Mesodermal cell (in vitro differentiated cells): ENCODE data around the gene NAPB.

Experiments
- H3K27ac ChIP-seq: 2 replicates; pipeline ENCODE4 v1.7.0; 2013; ENCODE audit warnings: mild to moderate bottlenecking, low read depth, low read length, moderate library complexity; ENCODE audit not compliant: severe bottlenecking
- H3K36me3 ChIP-seq: 2 replicates; pipeline ENCODE4 v1.7.1; 2013; ENCODE audit warnings: mild to moderate bottlenecking, low read length, moderate library complexity; ENCODE audit not compliant: control insufficient read depth, insufficient read depth
- H3K4me1 ChIP-seq: one replicate; pipeline ENCODE4 v1.7.1; 2013; ENCODE audit warnings: mild to moderate bottlenecking, low read length; ENCODE audit not compliant: insufficient read depth, control insufficient read depth, poor library complexity, severe bottlenecking
- H3K4me3 ChIP-seq: 2 replicates; pipeline ENCODE4 v1.7.0; 2013; ENCODE audit warnings: low read length, control low read depth, mild to moderate bottlenecking; ENCODE audit not compliant: insufficient read depth, poor library complexity, severe bottlenecking; ENCODE audit errors: extremely low read depth
- H3K9me3 ChIP-seq: 2 replicates; pipeline ENCODE4 v1.7.1; 2013; ENCODE audit warnings: mild to moderate bottlenecking, low read length, moderate library complexity; ENCODE audit not compliant: control insufficient read depth
- WGBS, 2 experiments: methylation state at CpG; one replicate each; pipeline ENCODE4 v1.1.5; 2013; ENCODE audit warnings: missing lambda C conversion rate in 2 of 2; ENCODE audit not compliant: insufficient coverage in 2 of 2; 5-methylcytosine and 5-hydroxymethylcytosine counted together

Gene NAPB

DNA sequence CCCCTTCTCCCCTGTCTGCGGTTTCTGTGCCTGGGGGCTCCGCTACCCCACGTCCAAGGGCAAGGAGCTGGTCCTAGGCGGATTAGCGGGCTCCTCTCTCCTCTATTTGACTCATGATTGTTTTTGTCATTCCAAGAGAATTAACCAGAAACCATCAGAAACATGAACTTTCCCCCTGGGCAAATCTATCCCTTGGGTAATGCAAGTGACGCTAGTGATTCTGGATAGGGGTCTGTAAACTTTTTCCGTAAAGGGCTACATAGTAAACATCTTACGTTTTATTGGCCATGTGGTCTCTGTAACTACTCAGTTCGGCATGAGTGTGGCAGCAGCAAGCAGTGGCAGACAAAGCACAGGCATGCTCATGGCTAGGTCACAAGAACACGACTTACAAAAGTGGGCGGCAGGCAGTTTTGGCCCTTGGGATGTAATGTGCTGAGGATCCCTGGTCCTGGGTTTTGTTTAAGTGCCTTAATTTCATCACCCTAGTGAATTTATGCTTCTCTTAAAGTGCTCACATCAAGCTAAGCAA is 30.7 kb upstream of the NAPB start:
- WGBS, 2 experiments, result 89 to 95% methylated on average over 6 to 10 of the region's 11 CpGs
- Histone ChIP-seq H3K36me3 (no peaks in the 10 kb centered on the region), H3K4me3 (no peak overlapping the region), H3K4me1 (no peaks in the 10 kb centered on the region), H3K9me3 (peaks cover 7% of the 10 kb centered on the region), H3K27ac (no peak overlapping the region)

GRCh38 chr20:23450877-23451276 is 29.6 kb upstream of the NAPB start:
- H3K9me3 ChIP-seq, result no peaks in the 10 kb centered on the region
- no peak overlapping the region for H3K4me3 ChIP-seq
- no peaks in the 10 kb centered on the region for H3K36me3 ChIP-seq
- H3K27ac ChIP-seq, result no peak overlapping the region
- H3K4me1 ChIP-seq, result peaks cover 3% of the 10 kb centered on the region
- WGBS, 2 experiments, result 92 to 100% methylated on average over 1 of the region's 1 CpG

- Histone ChIP-seq H3K4me3 (no peak overlapping the region), H3K36me3 (no peaks in the 10 kb centered on the region), H3K9me3 (no peaks in the 10 kb centered on the region), H3K27ac (no peak overlapping the region), H3K4me1 (peaks cover 7% of the 10 kb centered on the region)
- 67 to 86% methylated on average over 2 to 3 of the region's 3 CpGs for WGBS, 2 experiments
These were observed 28.1 kb upstream of the NAPB start for GRCh38 chr20:23449421-23449820.

- no peaks in the 10 kb centered on the region for H3K36me3 ChIP-seq
- H3K4me3 ChIP-seq, result no peak overlapping the region
- 94 to 96% methylated on average over 3 to 4 of the region's 5 CpGs for WGBS, 2 experiments
- H3K27ac ChIP-seq, result no peak overlapping the region
- H3K4me1 ChIP-seq, result peaks cover 7% of the 10 kb centered on the region
- H3K9me3 ChIP-seq, result no peaks in the 10 kb centered on the region
These were observed 26.9 kb upstream of the NAPB start for GRCh38 chr20:23448167-23448566.

- Histone ChIP-seq H3K4me1 (peaks cover 7% of the 10 kb centered on the region), H3K9me3 (no peaks in the 10 kb centered on the region), H3K4me3 (no peak overlapping the region), H3K27ac (no peak overlapping the region), H3K36me3 (no peaks in the 10 kb centered on the region)
- 83 to 97% methylated on average over 6 of the region's 8 CpGs for WGBS, 2 experiments
These were observed 25.2 kb upstream of the NAPB start for GRCh38 chr20:23446505-23446904.

DNA sequence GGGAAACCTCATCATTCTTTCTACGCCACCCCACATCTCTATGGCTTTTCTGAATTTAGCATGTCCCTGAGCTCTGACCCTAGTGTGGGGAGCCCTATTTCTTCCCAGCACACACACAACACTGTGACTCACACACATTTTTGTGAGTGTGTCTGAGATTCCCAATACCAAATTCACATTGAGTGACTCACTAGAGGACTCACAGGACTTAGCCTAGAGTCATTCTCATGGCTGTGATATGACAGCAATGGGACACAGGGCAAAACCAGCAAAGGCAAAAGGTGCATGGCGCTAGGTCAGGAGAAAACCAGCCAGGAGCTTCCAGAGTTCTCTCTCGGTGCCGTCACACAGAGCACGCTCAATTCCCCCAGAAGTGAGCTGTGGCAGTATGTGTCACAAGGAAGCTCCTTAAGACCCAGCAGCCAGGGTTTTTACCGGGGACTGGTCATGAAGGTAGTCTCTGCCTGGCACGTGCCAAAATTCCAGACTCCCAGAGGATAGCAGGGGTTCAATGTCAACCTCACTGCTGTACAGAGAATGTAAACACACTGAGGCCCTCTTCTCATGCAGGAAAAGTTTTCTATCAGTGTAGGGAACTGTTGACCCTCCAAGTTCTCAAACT is 24.4 kb upstream of the NAPB start:
- Histone ChIP-seq H3K36me3 (no peaks in the 10 kb centered on the region), H3K9me3 (no peaks in the 10 kb centered on the region), H3K4me3 (no peak overlapping the region), H3K27ac (peak overlapping the region; percentile 76), H3K4me1 (peaks cover 7% of the 10 kb centered on the region)
- WGBS, 2 experiments, result 88 to 93% methylated on average over 5 to 6 of the region's 7 CpGs

- no peaks in the 10 kb centered on the region for H3K9me3 ChIP-seq
- peaks cover 7% of the 10 kb centered on the region for H3K4me1 ChIP-seq
- WGBS, 2 experiments, result 86 to 100% methylated on average over 4 of the region's 4 CpGs
- no peaks in the 10 kb centered on the region for H3K36me3 ChIP-seq
- H3K4me3 ChIP-seq, result no peak overlapping the region
- no peak overlapping the region for H3K27ac ChIP-seq
These were observed 23.6 kb upstream of the NAPB start for GRCh38 chr20:23444859-23445258.

DNA sequence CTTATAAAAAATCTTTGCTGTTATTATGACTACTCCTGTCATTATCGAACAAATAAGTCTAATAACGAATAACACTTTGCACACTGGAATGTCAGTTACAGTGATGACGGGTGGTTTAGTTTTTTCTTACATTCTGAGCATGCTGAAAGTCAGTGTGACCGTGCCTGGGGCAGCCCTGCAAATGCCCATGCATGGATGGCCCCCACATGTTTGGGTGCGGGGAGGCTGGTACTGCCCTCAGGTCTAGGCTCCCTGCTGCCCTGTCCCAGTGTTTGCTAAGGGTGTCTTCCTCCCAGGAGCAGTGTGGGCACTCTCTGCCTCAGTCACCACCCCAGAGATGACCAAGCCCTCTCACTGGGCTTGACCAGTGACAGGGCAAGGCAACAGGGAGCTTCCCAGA is 21.1 kb upstream of the NAPB start:
- no peaks in the 10 kb centered on the region for H3K36me3 ChIP-seq
- peaks cover 7% of the 10 kb centered on the region for H3K4me1 ChIP-seq
- H3K27ac ChIP-seq, result no peak overlapping the region
- H3K9me3 ChIP-seq, result no peaks in the 10 kb centered on the region
- WGBS, 2 experiments, result 83 to 93% methylated on average over 5 of the region's 5 CpGs
- no peak overlapping the region for H3K4me3 ChIP-seq

DNA sequence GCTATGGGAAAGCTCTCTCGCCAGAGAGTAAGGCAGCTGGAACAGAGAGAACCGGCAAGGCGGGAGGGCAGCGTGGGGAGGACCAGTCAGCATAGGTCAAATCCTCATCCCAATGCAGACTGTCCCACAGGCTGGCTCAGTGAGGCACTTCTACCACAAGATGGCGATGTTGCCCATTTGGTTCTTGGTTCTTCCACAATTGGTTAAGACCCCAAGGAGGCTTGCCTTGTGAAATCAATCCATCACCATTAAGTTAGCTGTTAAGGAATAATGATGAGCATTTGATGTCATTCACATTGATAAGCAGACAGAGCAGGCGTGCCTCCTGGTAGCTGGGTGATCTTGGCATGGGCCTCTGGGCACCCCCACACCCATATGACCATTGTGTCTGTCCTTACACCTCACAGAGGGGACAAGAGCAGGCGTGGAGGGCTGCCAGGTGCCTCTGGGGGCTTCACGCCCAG is 20.6 kb upstream of the NAPB start:
- H3K4me3 ChIP-seq, result no peak overlapping the region
- H3K9me3 ChIP-seq, result no peaks in the 10 kb centered on the region
- H3K36me3 ChIP-seq, result no peaks in the 10 kb centered on the region
- H3K4me1 ChIP-seq, result peaks cover 7% of the 10 kb centered on the region
- 27 to 28% methylated on average over 5 to 7 of the region's 8 CpGs for WGBS, 2 experiments
- H3K27ac ChIP-seq, result no peak overlapping the region

DNA sequence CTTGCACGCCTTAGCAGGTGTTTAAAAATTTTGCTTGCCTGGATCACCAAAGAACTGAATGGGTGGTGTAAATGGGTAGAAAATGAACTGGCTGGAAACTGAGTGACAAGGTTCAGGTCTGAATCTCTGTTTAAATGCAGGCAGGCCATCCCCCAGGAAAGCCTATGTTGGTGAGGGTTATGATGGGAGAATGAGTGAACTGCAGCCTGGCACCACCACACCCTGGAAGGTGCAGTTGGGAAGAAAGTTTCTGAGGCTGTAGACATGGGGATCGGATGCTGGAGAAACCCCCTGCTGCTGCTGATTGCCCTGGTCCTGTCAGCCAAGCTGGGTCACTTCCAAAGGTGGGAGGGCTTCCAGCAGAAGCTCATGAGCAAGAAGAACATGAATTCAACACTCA is 18.7 kb upstream of the NAPB start:
- no peaks in the 10 kb centered on the region for H3K9me3 ChIP-seq
- no peaks in the 10 kb centered on the region for H3K4me1 ChIP-seq
- H3K36me3 ChIP-seq, result no peaks in the 10 kb centered on the region
- 60 to 90% methylated on average over 1 to 2 of the region's 2 CpGs for WGBS, 2 experiments
- no peak overlapping the region for H3K4me3 ChIP-seq
- no peak overlapping the region for H3K27ac ChIP-seq

DNA sequence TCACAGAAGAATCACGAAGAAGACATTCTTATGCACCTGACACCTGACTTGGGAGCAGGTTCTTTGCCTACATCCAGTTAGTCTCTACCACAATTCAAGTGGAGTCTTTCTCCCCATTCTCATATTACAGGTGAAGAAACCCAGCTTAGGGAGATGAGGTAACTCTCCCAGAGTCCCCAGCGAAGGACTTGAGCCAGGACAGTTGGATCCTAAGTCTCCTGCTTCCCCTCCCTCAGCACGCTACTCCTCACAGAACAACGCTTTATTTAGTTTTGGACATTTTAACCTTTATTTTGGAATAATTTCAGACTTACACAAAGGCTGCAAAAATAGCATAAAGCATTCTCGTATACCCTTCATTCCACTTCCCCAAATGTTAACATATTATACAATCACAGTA is 17.4 kb upstream of the NAPB start:
- H3K9me3 ChIP-seq, result no peaks in the 10 kb centered on the region
- H3K36me3 ChIP-seq, result no peaks in the 10 kb centered on the region
- H3K4me3 ChIP-seq, result no peak overlapping the region
- no peak overlapping the region for H3K27ac ChIP-seq
- whole genome bisulfite sequencing, 2 experiments, result 90 to 100% methylated on average over 3 of the region's 5 CpGs
- H3K4me1 ChIP-seq, result no peaks in the 10 kb centered on the region
